Heart left ventricle (tissue), 13 donors: ENCODE results near the gene FAM161B.
"Not testable (repeated sequence)": the region's sequence is repeated elsewhere in the genome, so short reads cannot be mapped to it uniquely, and the experiment has no call there.

Experiments
- POLR2A ChIP-seq, 2 donors: fragments of 450-650 bp; IDR thresholded peaks; one replicate each; pipeline ENCODE4 v1.6.1; 2017; ENCODE audit warnings: antibody characterized with exemption in 2 of 2, mild to moderate bottlenecking in 2 of 2, moderate library complexity in 2 of 2
- TF ChIP-seq, protein P1 (sequence below), 12 donors: fragments of 200-600 bp; sonication (generic) in 4 of 12; IDR thresholded peaks; one replicate each; pipeline versions ENCODE4 v1.5.0 to v1.8.0; 2018 to 2022; ENCODE audit warnings: antibody characterized with exemption in 12 of 12, mild to moderate bottlenecking in 5 of 12
- donor health status: ischemic (EF 13 %, LVEDD 7.1; RV severe dilation, severe dysfunction).
- donor health status: DM: no; HTN: yes; CAD: no.
- donor health status: DM: no; HTN: no; CAD: no.
- donor health status: ischemic (EF 25% LVEDD 6.9; RV normal size, moderate dysfunction).
- donor health status: ischemic (EF 25% LVEDD 5.7; RV mildly dilated, moderate dysfunction).
- donor health status: ischemic (EF 35%, LVEDD 5.7; RV mildly dilated, moderate dysfunction).
- donor health status: nonischemic (EF 11% LVEDD 7.7; RV severe dilation, severe dysfunction).
- donor health status: DM: yes; HTN: yes; CAD: no.
- donor health status: PGD.
- donor health status: ischemic (EF 29% LVEDD 5.4; RV normal size, mild dysfunction).
- donor health status: nonischemic (EF 23%, LVEDD 6.1; RV moderate dilation, normal function).

DNA sequence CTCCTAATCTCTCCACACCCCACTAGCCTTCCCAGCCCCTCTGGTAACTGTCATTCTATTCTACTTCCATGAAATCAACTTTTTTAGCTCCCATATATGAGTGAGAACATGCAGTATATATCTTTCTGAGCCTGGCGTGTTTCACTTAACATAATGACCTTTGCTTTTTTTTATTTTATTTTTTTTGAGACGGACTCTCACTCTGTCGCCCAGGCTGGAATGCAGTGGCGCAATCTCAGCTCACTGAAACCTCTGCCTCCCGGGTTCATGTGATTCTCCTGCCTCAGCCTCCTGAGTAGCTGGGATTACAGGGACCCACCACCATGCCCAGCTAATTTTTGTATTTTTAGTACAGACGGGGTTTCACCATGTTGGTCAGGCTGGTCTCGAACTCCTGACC is 38.8 kb upstream of the FAM161B start:
- TF ChIP-seq, protein P1, sequence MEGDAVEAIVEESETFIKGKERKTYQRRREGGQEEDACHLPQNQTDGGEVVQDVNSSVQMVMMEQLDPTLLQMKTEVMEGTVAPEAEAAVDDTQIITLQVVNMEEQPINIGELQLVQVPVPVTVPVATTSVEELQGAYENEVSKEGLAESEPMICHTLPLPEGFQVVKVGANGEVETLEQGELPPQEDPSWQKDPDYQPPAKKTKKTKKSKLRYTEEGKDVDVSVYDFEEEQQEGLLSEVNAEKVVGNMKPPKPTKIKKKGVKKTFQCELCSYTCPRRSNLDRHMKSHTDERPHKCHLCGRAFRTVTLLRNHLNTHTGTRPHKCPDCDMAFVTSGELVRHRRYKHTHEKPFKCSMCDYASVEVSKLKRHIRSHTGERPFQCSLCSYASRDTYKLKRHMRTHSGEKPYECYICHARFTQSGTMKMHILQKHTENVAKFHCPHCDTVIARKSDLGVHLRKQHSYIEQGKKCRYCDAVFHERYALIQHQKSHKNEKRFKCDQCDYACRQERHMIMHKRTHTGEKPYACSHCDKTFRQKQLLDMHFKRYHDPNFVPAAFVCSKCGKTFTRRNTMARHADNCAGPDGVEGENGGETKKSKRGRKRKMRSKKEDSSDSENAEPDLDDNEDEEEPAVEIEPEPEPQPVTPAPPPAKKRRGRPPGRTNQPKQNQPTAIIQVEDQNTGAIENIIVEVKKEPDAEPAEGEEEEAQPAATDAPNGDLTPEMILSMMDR (IDR thresholded peaks at IDR 0.05), result not testable (repeated sequence)
- not testable (repeated sequence) for TF ChIP-seq POLR2A (IDR thresholded peaks at IDR 0.05)
